SK-N-SH (cell line): Measurements from ENCODE around the gene DMRTB1. TPM values are rescaled to one million over a fixed set of nuclear protein-coding genes. Genes with fewer than 3 reads are reported as not detected.

ENCODE experiments used
- CTCF ChIA-PET: fragments of 300-600, 350-600 bp; formaldehyde crosslinking; extraction: SDS; loops from one replicate; lab custom pipeline; 2021; lab: Yijun Ruan, JAX
- POLR2A ChIA-PET: fragments of 350-600 bp; sonication (Branson Sonifier 250); formaldehyde crosslinking; extraction: SDS; loops from one replicate; lab custom pipeline; 2020; ENCODE audit warnings: antibody characterized with exemption, inconsistent platforms; lab: Yijun Ruan, JAX
- DNase-seq: peaks from one replicate; pipeline ENCODE4 v3.0.0; 2012
- H2AFZ ChIP-seq: fragments of 200-600 bp; sonication (generic); 2 replicates; pipeline ENCODE4 v1.8.1; 2016; ENCODE audit warnings: antibody characterized with exemption, mild to moderate bottlenecking, low read depth
- H3F3A ChIP-seq: fragments of 200-600 bp; sonication (generic); replicated peaks from 2 replicates; pipeline ENCODE3; 2016; ENCODE audit warnings: antibody characterized with exemption, mild to moderate bottlenecking; ENCODE audit not compliant: insufficient read depth
- H3K27ac ChIP-seq, 2 experiments: fragments of 200-500 bp in 1 of 2; fragments of 200-600 bp in 1 of 2; sonication (Bioruptor generic) in 1 of 2; sonication (generic), shearing (Covaris generic) in 1 of 2; 2 replicates each; pipeline versions ENCODE4 v1.5.1 to v1.6.1; 2014 to 2016; ENCODE audit warnings: low read depth in 2 of 2, inconsistent platforms in 1 of 2, low read length in 1 of 2, mild to moderate bottlenecking in 1 of 2, mixed read lengths in 1 of 2
- H3K27me3 ChIP-seq: fragments of 200-600 bp; sonication (generic), shearing (Covaris generic); 2 replicates; pipeline ENCODE4 v1.6.1; 2016; ENCODE audit warnings: mixed run types; ENCODE audit not compliant: insufficient read depth
- H3K36me3 ChIP-seq, 2 experiments: fragments of 200-500 bp in 1 of 2; fragments of 200-600 bp in 1 of 2; sonication (Bioruptor generic) in 1 of 2; sonication (generic) in 1 of 2; replicated peaks in 1 of 2; 2 replicates each; pipeline versions ENCODE3 to v1.5.1; 2014 to 2016; ENCODE audit warnings: low read length in 1 of 2, mild to moderate bottlenecking in 1 of 2; ENCODE audit not compliant: insufficient read depth in 2 of 2, control insufficient read depth in 1 of 2
- H3K4me1 ChIP-seq, 2 experiments: fragments of 200-500 bp in 1 of 2; fragments of 200-600 bp in 1 of 2; sonication (Bioruptor generic) in 1 of 2; sonication (generic), shearing (Covaris generic) in 1 of 2; 2 replicates each; pipeline versions ENCODE4 v1.5.1 to v1.6.1; 2014 to 2016; ENCODE audit warnings: low read depth in 1 of 2, low read length in 1 of 2, mixed run types in 1 of 2; ENCODE audit not compliant: insufficient read depth in 2 of 2, control insufficient read depth in 1 of 2
- H3K4me2 ChIP-seq: fragments of 200-600 bp; sonication (generic), shearing (Covaris generic); 2 replicates; pipeline ENCODE4 v1.6.1; 2017; ENCODE audit warnings: mixed run types
- H3K4me3 ChIP-seq, 2 experiments: fragments of 200-500 bp in 1 of 2; fragments of 200-600 bp in 1 of 2; sonication (Bioruptor generic) in 1 of 2; sonication (generic), shearing (Covaris generic) in 1 of 2; 2 replicates each; pipeline versions ENCODE4 v1.5.1 to v1.8.1; 2014 to 2016; ENCODE audit warnings: low read depth in 2 of 2, inconsistent platforms in 1 of 2, low read length in 1 of 2, mild to moderate bottlenecking in 1 of 2, mixed read lengths in 1 of 2, moderate library complexity in 1 of 2
- H3K79me2 ChIP-seq: fragments of 200-600 bp; sonication (generic); 2 replicates; pipeline ENCODE4 v1.8.1; 2017; ENCODE audit warnings: mild to moderate bottlenecking; ENCODE audit not compliant: insufficient read depth
- H3K9ac ChIP-seq: fragments of 200-600 bp; sonication (generic); 2 replicates; pipeline ENCODE4 v1.6.1; 2017; ENCODE audit warnings: mixed run types
- H3K9me2 ChIP-seq: fragments of 200-600 bp; sonication (generic); 2 replicates; pipeline ENCODE4 v1.6.1; 2017; ENCODE audit warnings: mixed run types
- H3K9me3 ChIP-seq: fragments of 200-600 bp; sonication (generic); 2 replicates; pipeline ENCODE4 v1.6.1; 2017; ENCODE audit warnings: mixed run types, mild to moderate bottlenecking, moderate library complexity
- H4K20me1 ChIP-seq: fragments of 200-600 bp; sonication (generic); 2 replicates; pipeline ENCODE4 v1.6.1; 2017; ENCODE audit warnings: mild to moderate bottlenecking, mixed run types; ENCODE audit not compliant: insufficient read depth
- CHD2 ChIP-seq: fragments of 150-350 bp; IDR thresholded peaks from 2 replicates; pipeline ENCODE4 v1.6.1; 2018; ENCODE audit warnings: low read length; ENCODE audit not compliant: partially characterized antibody
- EZH2phosphoT487 ChIP-seq: fragments of 200-600 bp; sonication (generic); IDR thresholded peaks from 2 replicates; pipeline ENCODE4 v1.6.1; 2017; ENCODE audit warnings: low read depth, mixed run types, mild to moderate bottlenecking, antibody characterized with exemption, moderate library complexity, borderline replicate concordance
- GATA2 ChIP-seq: sonication (generic); formaldehyde crosslinking; IDR thresholded peaks from 2 replicates; pipeline ENCODE4 v1.5.0; 2020; ENCODE audit warnings: mild to moderate bottlenecking, missing genetic modification reagents
- NRF1 ChIP-seq: IDR thresholded peaks from 2 replicates; pipeline ENCODE4 v1.6.1; 2012; ENCODE audit warnings: low read depth, mild to moderate bottlenecking, low read length
- PBX3 ChIP-seq: IDR thresholded peaks from 2 replicates; pipeline ENCODE4; 2012
- POLR2AphosphoS5 ChIP-seq: IDR thresholded peaks from 2 replicates; pipeline ENCODE4 v1.6.1; 2012; ENCODE audit warnings: low read depth, low read length
- RAD21 ChIP-seq: IDR thresholded peaks from 2 replicates; pipeline ENCODE4 v1.6.1; 2012; ENCODE audit warnings: mild to moderate bottlenecking, low read length
- RCOR1 ChIP-seq: fragments of 150-350 bp; IDR thresholded peaks from 2 replicates; pipeline ENCODE4 v1.6.1; 2017; ENCODE audit warnings: antibody characterized with exemption, low read length
- RFX5 ChIP-seq: IDR thresholded peaks from 2 replicates; pipeline ENCODE4 v1.6.1; 2012; ENCODE audit warnings: mild to moderate bottlenecking, improper control_type of control experiment, low read length
- SMC3 ChIP-seq: IDR thresholded peaks from 2 replicates; pipeline ENCODE4 v1.6.1; 2012; ENCODE audit warnings: low read depth, low read length, improper control_type of control experiment
- TAF1 ChIP-seq: IDR thresholded peaks from 2 replicates; pipeline ENCODE4 v1.6.1; 2012; ENCODE audit warnings: low read depth, mild to moderate bottlenecking, low read length, moderate library complexity, borderline replicate concordance
- TCF12 ChIP-seq: IDR thresholded peaks from 2 replicates; pipeline ENCODE4 v1.4.0; 2012
- TEAD4 ChIP-seq: IDR thresholded peaks from 2 replicates; pipeline ENCODE4 v1.4.0; 2012; ENCODE audit warnings: mild to moderate bottlenecking, borderline replicate concordance; ENCODE audit not compliant: insufficient read depth
- USF1 ChIP-seq: IDR thresholded peaks from 2 replicates; pipeline ENCODE4 v1.4.0; 2012; ENCODE audit warnings: low read depth, borderline replicate concordance
- WGBS: methylation state at CpG from one replicate; pipeline ENCODE4 v1.1.6; 2017; ENCODE audit warnings: low lambda C conversion rate; 5-methylcytosine and 5-hydroxymethylcytosine counted together
- polyA plus RNA-seq, 3 experiments: library from polyadenylated mRNA; depleted of rRNA; stranded (reverse); fragments of >200 nt; gene quantifications; 2 replicates each; pipeline ENCODE4 v1.2.3, GENCODE V29; 2012
- TF ChIP-seq, protein P1 (sequence below): IDR thresholded peaks from 2 replicates; pipeline ENCODE4 v1.4.0; 2012; ENCODE audit warnings: low read depth
- TF ChIP-seq, protein P2 (sequence below): fragments of 150-350 bp; IDR thresholded peaks from 2 replicates; pipeline ENCODE4 v1.6.1; 2017; ENCODE audit warnings: antibody characterized with exemption, low read length, low read depth, borderline replicate concordance
- TF ChIP-seq, protein P3 (sequence below): fragments of 200-600 bp; sonication (generic); IDR thresholded peaks from 2 replicates; pipeline ENCODE4 v1.6.1; 2017; ENCODE audit warnings: antibody characterized with exemption, mild to moderate bottlenecking, moderate library complexity
- TF ChIP-seq, protein P4 (sequence below): IDR thresholded peaks from 2 replicates; pipeline ENCODE4 v1.6.1; 2012; ENCODE audit warnings: mild to moderate bottlenecking, low read depth, low read length, moderate library complexity

Gene DMRTB1
- polyA plus RNA-seq, 1 of the 3 experiments (the other 2 are of a cell fraction): not detected

DNA sequence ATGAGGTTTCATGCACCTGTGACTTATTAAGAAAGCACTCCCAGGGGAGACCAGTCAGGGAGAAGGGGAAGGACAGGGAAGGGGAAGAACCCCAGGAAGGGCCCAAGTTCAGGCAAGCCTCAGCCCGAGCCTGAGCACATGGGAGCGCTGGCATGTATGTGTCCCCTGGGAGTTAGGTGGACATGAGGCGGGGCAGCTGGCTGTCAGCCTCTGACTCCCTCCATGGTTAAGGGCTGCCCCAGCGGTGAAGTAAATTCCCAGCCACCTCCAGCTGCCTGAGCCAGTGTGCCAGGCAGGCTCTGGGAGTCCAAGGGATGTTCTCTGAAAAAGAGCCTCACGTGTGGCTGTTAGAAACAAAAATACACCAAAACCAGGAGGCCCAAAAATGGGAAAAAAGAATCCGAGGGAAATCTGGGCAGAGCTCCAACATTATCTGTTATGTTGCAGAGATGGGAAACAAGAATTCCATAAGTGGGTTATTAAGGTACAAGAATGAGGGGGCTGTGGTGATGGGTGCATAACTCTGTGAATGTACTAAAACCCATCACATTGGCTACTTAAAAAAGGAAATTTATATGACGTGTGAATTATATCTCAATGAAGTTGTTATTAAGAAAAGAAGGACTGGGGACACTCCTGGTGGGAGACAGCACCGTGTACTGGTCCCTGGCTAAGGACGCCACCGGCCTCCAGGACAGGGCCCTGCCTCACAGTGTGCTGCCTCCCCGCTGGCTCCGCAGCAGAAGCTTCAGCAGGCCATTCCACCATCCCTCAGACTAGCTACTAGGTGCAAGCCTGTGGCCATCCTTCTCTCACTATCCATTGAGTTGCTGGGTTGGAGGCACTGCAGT, 18.7 kb downstream of the DMRTB1 start:
- H4K20me1 ChIP-seq: no peaks in the 10 kb centered on the region
- no peak overlapping the region for H3K27ac ChIP-seq
- H3K36me3 ChIP-seq: no peaks in the 10 kb centered on the region
- DNase-seq: no peak
- no peak overlapping the region for H3K4me2 ChIP-seq
- H3K4me1 ChIP-seq: peaks cover 0 to 27% of the 10 kb centered on the region in 2 experiments; a peak in 1 of 4 replicates
- ChIA-PET CTCF (interaction anchor here (0.7 to 1.5 kb wide), 6 partner anchors 28 to 276 kb away, joined by 3 to 5 read pairs (median 3); no protein-coding TSS in a partner anchor), POLR2A (no interaction called here)
- no peak overlapping the region for H3K9ac ChIP-seq
- 68% methylated on average over 12 of the region's 12 CpGs for WGBS
- H3F3A ChIP-seq: no peaks in the 10 kb centered on the region
- no peaks in the 10 kb centered on the region for H3K9me2 ChIP-seq
- peaks cover 8% of the 10 kb centered on the region; the same call in 1 of the 2 replicates for H3K27me3 ChIP-seq
- TF ChIP-seq POLR2AphosphoS5 (no peak), RCOR1 (no peak), RFX5 (no peak), EZH2phosphoT487 (no peak)
- H2AFZ ChIP-seq: no peak overlapping the region
- no peaks in the 10 kb centered on the region for H3K79me2 ChIP-seq
- no peak overlapping the region for H3K4me3 ChIP-seq
- H3K9me3 ChIP-seq: no peaks in the 10 kb centered on the region

DNA sequence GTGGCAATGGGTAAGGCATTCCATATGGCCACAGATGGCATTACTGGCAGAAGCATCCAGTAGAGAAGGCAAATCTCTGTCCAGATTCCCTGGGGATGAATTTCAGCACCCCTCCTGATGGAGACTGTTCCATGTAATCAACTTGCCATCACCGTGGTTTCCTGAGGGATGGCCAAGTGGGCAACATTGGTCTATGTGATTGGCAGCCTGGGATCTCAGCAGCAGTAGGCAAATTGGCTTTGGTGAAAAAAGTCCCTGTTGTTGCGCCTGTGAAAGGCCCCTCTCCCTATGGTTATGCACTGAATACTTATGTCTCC, 19.3 kb downstream of the DMRTB1 start:
- Histone ChIP-seq H3K27ac (no peak overlapping the region), H4K20me1 (no peaks in the 10 kb centered on the region), H3K4me3 (no peak overlapping the region), H3K27me3 (peaks cover 8% of the 10 kb centered on the region; the same call in 1 of the 2 replicates), H2AFZ (no peak overlapping the region), H3K79me2 (no peaks in the 10 kb centered on the region), H3F3A (no peaks in the 10 kb centered on the region), H3K4me1 (peaks cover 0 to 30% of the 10 kb centered on the region in 2 experiments; a peak in 1 of 4 replicates), H3K4me2 (no peak overlapping the region), H3K9me2 (no peaks in the 10 kb centered on the region), H3K9ac (no peak overlapping the region), H3K9me3 (no peaks in the 10 kb centered on the region), H3K36me3 (no peaks in the 10 kb centered on the region)
- no peak for DNase-seq
- POLR2A ChIA-PET: no interaction called here
- CTCF ChIA-PET: interaction anchor here (0.7 to 1.5 kb wide), 3 partner anchors 28 to 276 kb away, joined by 3 to 5 read pairs (median 3); no protein-coding TSS in a partner anchor
- WGBS: 60% methylated on average over 2 of the region's 2 CpGs
- TF ChIP-seq, protein P1, sequence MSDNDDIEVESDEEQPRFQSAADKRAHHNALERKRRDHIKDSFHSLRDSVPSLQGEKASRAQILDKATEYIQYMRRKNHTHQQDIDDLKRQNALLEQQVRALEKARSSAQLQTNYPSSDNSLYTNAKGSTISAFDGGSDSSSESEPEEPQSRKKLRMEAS: no peak
- TF ChIP-seq CHD2: no peak
- no peak for TF ChIP-seq TEAD4
- TF ChIP-seq TCF12: no peak
- TF ChIP-seq, protein P2, sequence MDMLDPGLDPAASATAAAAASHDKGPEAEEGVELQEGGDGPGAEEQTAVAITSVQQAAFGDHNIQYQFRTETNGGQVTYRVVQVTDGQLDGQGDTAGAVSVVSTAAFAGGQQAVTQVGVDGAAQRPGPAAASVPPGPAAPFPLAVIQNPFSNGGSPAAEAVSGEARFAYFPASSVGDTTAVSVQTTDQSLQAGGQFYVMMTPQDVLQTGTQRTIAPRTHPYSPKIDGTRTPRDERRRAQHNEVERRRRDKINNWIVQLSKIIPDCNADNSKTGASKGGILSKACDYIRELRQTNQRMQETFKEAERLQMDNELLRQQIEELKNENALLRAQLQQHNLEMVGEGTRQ: no peak
- no peak for TF ChIP-seq NRF1
- TF ChIP-seq, protein P3, sequence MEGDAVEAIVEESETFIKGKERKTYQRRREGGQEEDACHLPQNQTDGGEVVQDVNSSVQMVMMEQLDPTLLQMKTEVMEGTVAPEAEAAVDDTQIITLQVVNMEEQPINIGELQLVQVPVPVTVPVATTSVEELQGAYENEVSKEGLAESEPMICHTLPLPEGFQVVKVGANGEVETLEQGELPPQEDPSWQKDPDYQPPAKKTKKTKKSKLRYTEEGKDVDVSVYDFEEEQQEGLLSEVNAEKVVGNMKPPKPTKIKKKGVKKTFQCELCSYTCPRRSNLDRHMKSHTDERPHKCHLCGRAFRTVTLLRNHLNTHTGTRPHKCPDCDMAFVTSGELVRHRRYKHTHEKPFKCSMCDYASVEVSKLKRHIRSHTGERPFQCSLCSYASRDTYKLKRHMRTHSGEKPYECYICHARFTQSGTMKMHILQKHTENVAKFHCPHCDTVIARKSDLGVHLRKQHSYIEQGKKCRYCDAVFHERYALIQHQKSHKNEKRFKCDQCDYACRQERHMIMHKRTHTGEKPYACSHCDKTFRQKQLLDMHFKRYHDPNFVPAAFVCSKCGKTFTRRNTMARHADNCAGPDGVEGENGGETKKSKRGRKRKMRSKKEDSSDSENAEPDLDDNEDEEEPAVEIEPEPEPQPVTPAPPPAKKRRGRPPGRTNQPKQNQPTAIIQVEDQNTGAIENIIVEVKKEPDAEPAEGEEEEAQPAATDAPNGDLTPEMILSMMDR: no peak
- TF ChIP-seq GATA2: no peak
- no peak for TF ChIP-seq PBX3
- no peak for TF ChIP-seq RAD21
- TF ChIP-seq SMC3: no peak
- TF ChIP-seq, protein P4, sequence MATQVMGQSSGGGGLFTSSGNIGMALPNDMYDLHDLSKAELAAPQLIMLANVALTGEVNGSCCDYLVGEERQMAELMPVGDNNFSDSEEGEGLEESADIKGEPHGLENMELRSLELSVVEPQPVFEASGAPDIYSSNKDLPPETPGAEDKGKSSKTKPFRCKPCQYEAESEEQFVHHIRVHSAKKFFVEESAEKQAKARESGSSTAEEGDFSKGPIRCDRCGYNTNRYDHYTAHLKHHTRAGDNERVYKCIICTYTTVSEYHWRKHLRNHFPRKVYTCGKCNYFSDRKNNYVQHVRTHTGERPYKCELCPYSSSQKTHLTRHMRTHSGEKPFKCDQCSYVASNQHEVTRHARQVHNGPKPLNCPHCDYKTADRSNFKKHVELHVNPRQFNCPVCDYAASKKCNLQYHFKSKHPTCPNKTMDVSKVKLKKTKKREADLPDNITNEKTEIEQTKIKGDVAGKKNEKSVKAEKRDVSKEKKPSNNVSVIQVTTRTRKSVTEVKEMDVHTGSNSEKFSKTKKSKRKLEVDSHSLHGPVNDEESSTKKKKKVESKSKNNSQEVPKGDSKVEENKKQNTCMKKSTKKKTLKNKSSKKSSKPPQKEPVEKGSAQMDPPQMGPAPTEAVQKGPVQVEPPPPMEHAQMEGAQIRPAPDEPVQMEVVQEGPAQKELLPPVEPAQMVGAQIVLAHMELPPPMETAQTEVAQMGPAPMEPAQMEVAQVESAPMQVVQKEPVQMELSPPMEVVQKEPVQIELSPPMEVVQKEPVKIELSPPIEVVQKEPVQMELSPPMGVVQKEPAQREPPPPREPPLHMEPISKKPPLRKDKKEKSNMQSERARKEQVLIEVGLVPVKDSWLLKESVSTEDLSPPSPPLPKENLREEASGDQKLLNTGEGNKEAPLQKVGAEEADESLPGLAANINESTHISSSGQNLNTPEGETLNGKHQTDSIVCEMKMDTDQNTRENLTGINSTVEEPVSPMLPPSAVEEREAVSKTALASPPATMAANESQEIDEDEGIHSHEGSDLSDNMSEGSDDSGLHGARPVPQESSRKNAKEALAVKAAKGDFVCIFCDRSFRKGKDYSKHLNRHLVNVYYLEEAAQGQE: no peak
- no peak for TF ChIP-seq TAF1
- TF ChIP-seq USF1: no peak
